ENCODE results near the gene CTNNA3.

CTNNA3 gene

DNA sequence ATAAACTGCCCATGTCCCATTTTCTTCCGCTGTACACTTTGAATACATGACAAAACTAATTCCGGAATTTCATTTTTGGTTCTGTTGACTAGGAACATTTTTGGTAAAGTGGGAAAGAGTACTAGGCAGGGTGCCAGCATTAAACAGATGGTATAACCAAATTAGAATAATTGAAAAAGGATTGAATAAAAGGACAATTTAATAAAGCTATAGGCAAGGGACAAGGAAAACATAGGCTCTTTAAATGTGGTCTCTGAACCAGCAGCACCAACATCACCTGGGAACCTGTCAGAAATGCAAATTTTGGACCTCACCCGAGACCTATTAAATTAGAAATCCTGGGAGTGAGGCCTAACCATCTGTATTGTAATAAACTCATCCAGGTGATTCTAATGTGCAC lies 393.3 kb downstream of the CTNNA3 start:
- TF ChIP-seq CTCF (IDR thresholded peaks at IDR 0.05; ENCODE audit: low read depth, low read length): no peak
- DNase-seq (ENCODE audit: low read depth, low spot score): no peak

GRCh38 chr10:67299761-67300160 lies 396.2 kb downstream of the CTNNA3 start:
- DNase-seq (ENCODE audit: low read depth, low spot score): no peak
- H3K4me3 ChIP-seq (ENCODE audit: low read depth, low read length): no peak overlapping the region
- no peak for TF ChIP-seq CTCF (IDR thresholded peaks at IDR 0.05; ENCODE audit: low read depth, low read length)
- in situ Hi-C loops (cut with HindIII; ENCODE audit: low sequenced_read_pairs): no loop called here

More for the DNA sequence above, 393.3 kb downstream of the CTNNA3 start:
- in situ Hi-C loops (cut with HindIII; ENCODE audit: low sequenced_read_pairs): no loop called here
- H3K4me3 ChIP-seq (ENCODE audit: low read depth, low read length): no peak overlapping the region

DNA sequence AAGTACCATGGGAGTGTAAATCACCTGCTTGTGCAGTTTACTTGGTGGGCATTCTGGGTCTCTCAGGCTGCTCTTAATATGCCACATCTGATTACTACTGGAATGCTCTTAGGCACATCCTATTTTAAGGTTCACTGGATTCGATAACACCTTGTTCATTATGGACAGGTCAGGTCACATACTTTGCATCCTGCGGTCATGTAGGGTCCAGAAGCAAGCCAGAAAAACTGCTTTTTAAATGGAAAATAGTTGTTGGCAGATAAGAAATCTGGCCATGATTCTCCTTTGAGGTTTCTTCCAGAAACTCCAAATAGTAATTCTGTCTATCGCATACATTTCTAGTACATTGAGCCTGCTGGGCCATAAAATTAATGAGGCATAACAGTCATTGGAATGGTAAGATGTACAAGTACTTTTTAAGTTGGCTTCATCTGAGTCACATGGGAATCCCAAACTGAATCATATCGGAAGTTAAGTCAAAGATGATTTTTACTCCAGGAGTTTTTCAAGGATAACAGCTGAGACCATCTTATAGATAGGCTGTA lies 398.3 kb downstream of the CTNNA3 start:
- in situ Hi-C loops (cut with HindIII; ENCODE audit: low sequenced_read_pairs): no loop called here

GRCh38 chr10:67296926-67297325 lies 399.1 kb downstream of the CTNNA3 start:
- in situ Hi-C loops (cut with HindIII; ENCODE audit: low sequenced_read_pairs): no loop called here
- no peak overlapping the region for H3K4me3 ChIP-seq (ENCODE audit: low read depth, low read length)
- no peak for TF ChIP-seq CTCF (IDR thresholded peaks at IDR 0.05; ENCODE audit: low read depth, low read length)
- DNase-seq (ENCODE audit: low read depth, low spot score): no peak

More for the DNA sequence above, 398.3 kb downstream of the CTNNA3 start:
- no peak overlapping the region for H3K4me3 ChIP-seq (ENCODE audit: low read depth, low read length)
- TF ChIP-seq CTCF (IDR thresholded peaks at IDR 0.05; ENCODE audit: low read depth, low read length): no peak
- DNase-seq (ENCODE audit: low read depth, low spot score): peak; percentile 4

- TF ChIP-seq CTCF (IDR thresholded peaks at IDR 0.05; ENCODE audit: low read depth, low read length): no peak
- no peak for DNase-seq (ENCODE audit: low read depth, low spot score)
- in situ Hi-C loops (cut with HindIII; ENCODE audit: low sequenced_read_pairs): no loop called here
- no peak overlapping the region for H3K4me3 ChIP-seq (ENCODE audit: low read depth, low read length)
Observed at GRCh38 chr10:67288688-67289410, 407.1 kb downstream of the CTNNA3 start.

DNA sequence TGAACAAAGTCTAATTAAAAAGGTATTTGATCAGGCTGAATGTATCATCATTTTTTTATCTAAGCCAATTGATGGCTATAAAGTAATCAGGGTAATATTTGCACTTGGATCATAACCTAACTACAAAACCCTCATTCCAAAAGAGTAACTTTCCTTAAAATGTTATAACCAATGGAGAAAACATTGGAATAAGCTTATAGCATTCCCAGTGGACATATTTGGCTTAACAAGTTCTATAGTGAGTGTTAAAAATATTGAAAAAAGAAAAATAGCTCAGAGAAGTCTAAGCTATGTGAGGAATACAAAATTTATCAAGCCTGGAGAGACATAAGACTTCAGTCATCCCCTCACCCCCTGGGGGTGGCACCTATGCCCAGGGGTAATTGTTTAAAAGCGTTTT lies 411.4 kb downstream of the CTNNA3 start:
- no peak for TF ChIP-seq CTCF (IDR thresholded peaks at IDR 0.05; ENCODE audit: low read depth, low read length)
- no peak overlapping the region for H3K4me3 ChIP-seq (ENCODE audit: low read depth, low read length)
- in situ Hi-C loops (cut with HindIII; ENCODE audit: low sequenced_read_pairs): no loop called here
- no peak for DNase-seq (ENCODE audit: low read depth, low spot score)
